NCI-H2196 treated with DMSO at 0.1 percent for 48 hours (cell line): ENCODE data around the gene PPIA.
A peak's percentile ranks its signal among the peaks of the same experiment; 100 is the strongest.

ENCODE experiments used
- DNase-seq: peaks from one replicate; lab custom pipeline; 2025; ENCODE audit not compliant: unreplicated experiment; lab: John Stamatoyannopoulos, UW

Gene PPIA

DNA sequence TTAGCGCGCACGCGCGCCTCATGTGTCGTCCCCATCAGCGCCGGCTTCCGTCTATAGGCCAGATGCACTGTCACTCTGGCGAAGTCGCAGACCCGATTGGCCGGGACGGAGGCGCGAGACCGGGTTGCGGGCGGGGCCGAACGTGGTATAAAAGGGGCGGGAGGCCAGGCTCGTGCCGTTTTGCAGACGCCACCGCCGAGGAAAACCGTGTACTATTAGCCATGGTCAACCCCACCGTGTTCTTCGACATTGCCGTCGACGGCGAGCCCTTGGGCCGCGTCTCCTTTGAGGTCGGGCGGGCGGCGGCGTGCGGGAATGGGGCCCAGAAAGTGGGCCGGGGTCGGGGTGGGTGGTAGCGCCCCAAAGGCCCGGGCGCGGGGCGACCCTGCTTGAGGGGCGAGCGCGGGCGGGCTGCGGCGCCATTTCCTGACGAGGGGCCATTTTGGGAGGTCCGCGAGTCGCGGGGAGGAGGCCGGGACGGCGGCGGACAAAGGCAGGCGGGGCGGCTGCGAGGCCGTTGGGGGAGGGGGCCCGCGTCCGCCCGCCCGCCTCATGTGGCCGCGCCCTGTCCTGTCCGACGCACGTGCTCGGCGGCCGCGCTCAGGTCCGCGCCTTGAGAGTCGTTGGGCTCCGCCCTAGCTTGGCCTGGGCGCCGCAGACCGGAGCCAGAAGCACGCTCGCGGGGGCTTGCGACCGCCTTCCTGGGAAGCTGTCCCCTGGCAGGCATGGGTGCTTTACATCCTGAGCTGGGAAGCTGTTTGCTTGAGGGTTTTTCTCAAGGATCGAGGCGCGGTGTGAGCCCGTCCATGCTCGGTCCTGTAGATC is at the start of gene PPIA:
TSS of gene PPIA (plus strand) at position 178 of the 825 bp plus-strand sequence. CDS start at position 222, 44 bp downstream.
- peak; percentile 96 for DNase-seq

DNA sequence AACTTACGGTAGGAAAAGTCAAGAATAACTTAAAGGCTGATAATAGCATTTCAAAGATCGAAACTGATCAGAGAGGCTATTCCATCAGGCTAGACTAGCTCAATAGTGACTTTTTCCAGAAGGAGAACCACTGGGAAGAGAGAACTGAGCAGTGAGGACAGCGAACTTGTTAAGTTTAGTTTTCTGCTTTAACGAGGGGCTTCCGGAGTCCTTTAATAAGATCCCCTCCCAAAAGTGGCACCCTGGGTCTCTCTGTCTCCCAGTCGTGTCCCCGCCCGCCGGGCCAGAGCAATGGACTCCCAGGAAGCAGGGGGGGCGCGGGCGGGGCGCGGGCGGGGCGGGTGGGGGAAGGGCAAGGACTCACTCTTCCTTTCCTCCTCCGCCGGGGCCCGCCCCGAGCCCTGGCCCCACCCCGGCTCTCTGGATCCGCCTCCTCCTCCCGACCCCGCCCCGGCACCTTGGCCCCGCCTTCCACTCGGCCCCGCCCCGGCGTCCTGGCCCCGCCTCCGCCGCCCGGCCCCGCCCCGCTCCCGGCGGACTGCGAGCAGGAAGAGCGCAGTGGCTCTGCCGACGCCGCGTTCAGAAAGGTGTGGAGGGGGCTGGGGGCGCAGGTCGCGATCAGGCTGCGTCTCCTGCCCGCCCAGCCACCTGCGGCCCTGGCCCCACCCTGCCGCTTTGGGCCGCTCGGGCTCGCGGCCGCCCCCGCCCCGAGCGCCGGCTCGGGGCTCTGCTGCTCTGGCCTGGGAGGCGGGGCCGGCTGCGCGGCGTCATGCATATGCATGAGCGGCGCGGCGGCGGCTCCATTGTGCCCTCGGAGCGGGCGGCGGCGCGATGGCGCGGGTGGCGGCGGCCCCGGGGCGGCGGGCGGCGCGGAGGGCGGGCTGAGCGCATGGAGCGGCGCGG is 48.2 kb upstream of the PPIA start, which contains the start of gene ZMIZ2:
TSS of gene ZMIZ2 (plus strand) at position 803 of the 903 bp plus-strand sequence. CDS start 7,403 bp downstream, outside the sequence.
- peak; percentile 82 for DNase-seq

DNA sequence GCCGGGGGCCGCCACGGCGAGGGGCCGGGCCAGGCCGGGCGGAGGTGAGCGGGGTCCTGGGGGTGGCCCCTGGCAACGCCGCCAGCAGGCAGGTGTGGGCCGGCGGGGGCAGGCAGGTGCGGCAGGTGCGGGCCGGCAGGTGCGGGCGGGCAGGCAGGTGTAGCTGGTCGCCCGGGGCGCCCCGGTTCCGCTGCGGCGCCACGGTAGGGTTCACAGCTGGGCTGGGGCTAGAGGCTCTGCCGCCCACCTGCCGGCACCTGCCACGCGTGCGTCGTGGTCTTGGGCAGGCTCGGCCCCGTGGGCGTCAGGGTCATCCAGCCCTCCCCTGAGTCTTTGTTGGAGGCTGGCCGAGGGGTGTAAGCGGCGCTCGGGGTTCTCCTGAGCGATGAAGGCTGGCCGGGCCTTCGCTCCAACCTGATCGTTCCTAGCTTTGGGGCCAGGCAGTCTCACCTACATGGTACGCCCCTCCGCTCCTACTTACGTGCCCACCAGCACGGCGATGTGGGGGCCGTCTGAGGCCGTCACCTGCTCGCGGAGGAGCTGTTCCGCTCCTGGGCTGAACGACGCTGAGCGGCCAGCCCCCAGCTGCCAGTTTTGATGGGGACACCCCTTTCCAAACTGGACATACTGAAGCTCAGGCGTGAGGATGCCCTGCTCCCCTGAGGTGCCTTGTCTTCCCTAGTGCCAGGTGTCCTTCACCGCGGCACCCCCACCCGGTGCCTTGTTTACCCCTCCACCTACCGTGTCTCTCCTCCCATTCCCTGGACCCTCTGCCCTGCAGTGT is 47.3 kb upstream of the PPIA start:
- DNase-seq = peak; percentile 36

DNA sequence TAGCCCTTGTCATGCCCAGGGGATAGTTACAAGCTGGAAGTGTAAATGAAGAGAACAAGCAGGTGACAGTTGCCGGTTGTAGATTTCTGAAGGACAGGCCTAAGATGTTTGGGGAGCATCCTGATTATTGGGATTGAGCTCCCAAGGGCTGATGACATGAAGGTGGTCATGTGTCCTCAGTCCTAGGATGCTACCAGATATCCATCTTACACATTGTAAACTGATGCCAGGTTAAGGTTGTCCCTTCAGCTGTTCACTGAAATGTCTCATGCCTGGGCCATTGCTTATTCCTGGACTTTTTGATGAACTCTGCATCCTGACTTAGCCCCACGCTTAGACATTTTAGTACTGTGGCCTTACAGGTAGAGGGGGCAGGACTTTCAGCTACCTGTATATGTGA is 46.5 kb upstream of the PPIA start:
- no peak for DNase-seq

DNA sequence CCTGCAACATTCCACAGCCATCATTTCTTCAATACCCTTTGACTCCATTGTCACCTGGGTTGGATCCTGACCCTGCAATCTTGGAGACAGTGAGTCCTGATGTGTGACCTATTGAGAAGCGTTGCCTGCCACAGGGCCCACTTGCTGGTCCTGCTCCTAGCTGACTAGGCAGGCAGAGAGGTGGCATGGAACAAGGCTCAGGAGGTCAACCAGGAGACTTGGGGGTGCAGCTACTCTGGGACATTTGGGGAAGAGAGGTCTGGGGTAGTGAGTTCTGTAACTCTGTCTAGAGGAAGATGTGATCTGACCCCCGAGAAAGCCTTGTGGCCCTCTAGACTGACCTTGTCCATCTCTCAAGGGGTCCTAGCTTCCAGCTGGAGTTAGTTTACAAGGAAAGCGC is 46.1 kb upstream of the PPIA start:
- DNase-seq = no peak

DNA sequence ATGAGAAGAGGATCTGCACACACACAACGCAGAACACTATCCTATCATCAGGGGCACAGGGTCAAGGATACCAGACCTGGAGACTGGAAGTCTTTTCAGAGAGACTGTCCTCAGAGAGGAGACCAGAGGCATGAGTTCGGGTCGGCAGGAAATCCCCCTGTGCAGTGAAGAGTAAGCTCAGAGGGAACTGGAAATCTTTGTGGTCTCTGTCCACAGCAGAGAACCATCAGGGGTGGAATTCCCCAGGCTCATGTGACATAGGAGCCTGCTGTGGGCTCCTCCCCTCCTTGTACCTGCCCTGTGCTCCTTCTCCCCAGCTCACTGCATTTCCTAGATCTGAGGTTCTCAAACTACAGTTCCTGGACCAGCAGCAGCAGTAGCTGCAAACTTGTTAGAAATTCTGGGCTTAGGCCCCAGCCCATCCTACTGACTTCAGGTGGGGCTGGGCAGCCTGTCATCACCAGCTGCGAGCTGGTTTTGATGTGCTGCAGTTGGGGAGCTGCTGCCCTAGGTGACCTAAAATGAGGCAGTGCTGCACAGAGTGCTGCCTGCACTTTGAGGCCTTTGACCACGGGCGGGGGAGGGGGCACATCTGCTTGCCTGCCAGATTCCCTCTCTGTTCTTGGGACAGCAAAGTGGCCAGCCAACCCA is 45.4 kb upstream of the PPIA start:
- DNase-seq = peak; percentile 17

DNA sequence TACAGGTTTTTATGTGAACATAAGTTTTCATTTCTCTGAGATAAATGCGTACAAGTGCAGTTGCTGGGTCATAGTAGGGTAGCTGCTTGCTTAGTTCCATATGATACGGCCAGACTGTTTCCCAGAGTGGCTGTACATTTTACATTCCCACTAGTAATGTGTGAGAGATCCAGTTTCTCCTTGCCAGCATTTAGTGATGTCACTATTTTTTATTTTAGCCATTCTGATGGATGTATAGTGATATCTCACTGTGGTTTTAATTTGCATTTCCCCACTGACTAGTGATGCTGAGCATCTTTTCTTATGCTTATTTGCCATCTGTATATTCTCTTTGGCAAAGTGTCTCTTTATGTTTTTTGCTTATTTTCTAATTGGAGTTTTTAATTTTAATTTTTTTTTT is 43.7 kb upstream of the PPIA start:
- no peak for DNase-seq

DNA sequence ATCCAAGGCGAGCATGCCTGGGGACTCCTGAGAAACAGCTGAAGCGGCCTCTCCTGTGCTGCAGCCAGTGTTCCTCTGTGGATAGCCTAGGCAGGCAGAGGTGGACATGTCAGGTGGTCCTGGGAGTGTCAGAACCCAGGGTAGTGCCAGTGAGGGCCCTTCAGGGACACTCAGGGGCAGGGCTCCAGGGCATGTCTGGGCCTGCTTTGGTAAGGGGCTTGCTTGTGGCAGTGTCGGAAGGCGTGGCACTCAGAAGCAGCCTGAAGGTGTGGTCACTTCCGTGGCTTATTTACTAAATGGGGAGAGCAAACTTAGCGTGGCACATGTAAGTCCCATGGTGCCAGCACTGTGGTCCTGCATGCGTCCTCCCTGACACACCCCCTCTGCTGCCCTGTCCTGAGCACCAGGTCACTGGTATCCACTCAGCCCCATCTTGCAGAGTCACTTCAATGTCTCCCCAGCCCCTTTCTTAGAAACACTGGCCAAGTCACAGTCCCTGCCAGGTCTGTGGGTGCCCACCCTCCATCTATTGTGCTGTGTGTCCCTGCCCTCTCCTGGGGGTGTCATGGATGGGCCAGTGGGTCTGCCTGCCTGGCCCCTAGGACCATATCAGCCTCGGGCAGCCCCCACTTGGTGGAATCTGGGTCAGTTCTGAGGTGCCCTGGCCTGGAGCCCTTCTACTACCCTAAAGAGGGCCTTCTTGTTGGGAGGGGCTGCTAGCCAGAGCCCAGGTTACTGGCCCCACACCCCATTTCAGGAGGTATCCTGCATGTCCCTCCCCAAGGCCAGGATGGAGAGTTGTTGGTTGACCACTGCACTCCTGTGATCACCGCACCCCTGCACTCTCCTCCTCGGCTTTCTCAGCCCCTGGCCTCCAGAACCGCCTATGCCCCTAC is 41.4 kb upstream of the PPIA start:
- no peak for DNase-seq

DNA sequence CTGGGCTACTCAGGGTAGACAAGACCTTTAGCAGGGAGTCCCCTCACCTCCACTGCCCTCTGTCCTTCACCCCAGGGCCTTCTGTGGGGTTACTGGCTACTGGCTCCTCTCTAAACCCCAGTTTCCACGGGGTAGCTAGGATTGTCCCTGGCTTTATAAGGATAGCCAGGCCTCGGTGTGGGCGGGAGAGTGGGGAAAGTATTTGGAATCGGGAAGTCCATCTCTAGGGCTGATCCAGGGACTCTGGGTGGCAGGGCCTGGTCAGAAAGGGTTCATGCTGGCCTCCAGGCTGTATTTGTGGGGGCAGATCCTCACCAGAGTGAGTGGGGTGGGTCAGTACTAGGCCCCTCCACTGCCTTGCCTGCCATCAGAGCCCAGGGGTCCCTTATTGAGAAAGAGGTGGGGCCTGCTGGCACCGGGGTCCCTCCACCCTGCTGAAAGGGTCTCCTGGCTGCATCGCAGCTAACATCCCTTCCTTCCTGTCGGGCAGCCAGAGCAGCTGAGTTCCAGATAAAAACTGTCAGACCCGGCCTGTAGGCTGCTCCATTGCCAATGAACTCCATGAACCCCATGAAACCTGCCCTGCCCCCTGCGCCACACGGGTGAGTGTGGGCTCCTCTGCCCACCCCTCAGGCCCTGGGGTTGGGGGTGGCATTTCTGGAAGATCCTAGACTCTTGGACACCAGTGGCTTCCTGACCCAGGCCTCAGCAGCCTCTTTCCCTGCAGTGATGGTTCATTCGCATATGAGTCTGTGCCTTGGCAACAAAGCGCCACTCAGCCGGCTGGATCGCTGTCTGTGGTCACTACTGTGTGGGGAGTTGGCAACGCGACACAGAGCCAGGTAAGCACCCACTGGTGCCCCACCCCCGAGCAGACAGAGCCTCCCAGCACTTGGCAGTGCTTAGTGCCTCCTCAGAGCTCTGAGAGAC is 40.5 kb upstream of the PPIA start:
- no peak for DNase-seq

DNA sequence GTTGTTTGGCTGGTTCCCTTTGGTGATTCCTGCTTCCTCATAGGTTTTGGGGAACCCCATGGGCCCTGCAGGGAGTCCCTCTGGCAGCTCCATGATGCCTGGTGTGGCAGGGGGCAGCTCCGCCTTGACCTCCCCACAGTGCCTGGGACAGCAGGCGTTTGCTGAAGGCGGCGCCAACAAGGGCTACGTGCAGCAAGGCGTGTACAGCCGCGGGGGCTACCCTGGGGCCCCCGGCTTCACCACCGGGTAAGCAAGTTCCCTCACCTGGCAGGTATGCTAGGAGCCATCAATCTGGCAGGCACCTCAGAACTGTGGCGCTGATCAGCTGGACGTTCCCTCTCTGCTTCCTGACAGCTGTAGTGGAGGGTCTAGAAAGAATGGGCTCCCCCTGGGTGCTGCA is 39.6 kb upstream of the PPIA start:
- DNase-seq = no peak

DNA sequence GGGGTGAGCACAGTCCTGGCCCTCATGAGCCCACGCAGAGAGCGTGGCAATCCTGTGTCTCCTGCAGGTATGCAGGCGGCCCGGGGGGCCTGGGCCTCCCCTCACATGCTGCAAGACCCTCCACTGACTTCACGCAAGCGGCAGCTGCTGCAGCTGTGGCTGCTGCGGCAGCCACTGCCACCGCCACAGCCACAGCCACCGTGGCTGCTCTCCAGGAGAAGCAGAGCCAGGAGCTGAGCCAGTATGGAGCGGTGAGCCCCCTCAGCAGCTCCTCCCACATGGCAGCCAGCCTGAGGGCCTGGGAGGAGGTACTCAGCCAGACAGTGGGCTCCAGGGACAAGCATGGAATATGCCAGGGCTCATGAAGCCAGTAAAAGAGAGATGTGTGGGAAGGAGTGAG is 39.2 kb upstream of the PPIA start:
- no peak for DNase-seq

DNA sequence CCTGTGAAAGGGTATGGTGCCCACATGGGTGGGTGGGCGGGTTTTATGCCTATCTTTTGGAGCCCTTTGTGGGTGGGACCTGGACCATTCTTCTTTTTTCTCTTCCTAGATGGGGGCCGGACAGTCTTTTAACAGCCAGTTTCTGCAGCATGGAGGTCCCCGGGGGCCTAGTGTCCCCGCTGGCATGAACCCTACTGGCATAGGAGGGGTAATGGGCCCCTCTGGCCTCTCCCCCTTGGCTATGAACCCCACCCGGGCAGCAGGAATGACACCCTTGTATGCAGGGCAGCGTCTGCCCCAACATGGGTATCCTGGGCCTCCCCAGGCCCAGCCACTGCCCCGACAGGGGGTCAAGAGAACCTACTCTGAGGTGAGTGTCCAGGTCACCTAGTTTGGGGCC is 38.7 kb upstream of the PPIA start:
- DNase-seq = no peak

DNA sequence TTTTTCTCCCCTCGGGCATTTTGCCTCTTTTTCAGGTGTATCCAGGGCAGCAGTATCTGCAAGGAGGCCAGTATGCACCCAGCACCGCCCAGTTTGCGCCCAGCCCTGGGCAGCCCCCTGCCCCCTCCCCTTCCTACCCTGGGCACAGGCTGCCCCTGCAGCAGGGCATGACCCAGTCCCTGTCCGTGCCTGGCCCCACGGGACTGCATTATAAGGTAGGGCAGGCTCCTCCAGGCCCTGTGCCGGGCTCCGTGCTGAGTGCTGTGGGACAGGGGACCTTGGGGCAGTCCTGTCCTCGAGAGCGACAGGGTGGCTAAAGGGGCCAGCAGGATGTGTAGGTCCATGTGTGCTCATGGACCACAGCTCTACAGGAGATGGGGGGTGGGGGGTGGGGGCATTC is 37.2 kb upstream of the PPIA start:
- no peak for DNase-seq

DNA sequence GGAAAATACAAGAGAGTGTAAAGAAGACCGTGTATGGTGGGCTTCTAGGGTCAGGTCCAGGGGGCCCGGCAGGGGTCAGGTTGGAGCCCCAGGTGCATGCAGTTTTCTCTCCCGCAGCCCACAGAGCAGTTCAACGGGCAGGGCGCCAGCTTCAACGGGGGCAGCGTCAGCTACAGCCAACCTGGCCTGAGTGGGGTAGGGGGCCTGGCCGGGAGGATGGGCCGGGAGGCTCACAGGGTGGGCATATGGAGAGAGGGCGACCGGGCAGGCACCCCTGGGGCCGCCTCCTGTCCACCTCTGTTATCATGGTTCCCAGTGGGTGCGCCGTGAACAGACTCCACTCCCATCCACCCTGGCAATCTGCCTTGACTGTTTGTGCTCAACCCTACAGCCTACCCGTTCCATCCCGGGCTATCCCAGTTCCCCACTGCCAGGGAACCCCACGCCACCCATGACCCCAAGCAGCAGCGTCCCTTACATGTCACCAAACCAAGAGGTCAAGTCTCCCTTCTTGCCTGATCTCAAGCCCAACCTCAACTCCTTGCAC is 36.4 kb upstream of the PPIA start:
- DNase-seq = no peak

DNA sequence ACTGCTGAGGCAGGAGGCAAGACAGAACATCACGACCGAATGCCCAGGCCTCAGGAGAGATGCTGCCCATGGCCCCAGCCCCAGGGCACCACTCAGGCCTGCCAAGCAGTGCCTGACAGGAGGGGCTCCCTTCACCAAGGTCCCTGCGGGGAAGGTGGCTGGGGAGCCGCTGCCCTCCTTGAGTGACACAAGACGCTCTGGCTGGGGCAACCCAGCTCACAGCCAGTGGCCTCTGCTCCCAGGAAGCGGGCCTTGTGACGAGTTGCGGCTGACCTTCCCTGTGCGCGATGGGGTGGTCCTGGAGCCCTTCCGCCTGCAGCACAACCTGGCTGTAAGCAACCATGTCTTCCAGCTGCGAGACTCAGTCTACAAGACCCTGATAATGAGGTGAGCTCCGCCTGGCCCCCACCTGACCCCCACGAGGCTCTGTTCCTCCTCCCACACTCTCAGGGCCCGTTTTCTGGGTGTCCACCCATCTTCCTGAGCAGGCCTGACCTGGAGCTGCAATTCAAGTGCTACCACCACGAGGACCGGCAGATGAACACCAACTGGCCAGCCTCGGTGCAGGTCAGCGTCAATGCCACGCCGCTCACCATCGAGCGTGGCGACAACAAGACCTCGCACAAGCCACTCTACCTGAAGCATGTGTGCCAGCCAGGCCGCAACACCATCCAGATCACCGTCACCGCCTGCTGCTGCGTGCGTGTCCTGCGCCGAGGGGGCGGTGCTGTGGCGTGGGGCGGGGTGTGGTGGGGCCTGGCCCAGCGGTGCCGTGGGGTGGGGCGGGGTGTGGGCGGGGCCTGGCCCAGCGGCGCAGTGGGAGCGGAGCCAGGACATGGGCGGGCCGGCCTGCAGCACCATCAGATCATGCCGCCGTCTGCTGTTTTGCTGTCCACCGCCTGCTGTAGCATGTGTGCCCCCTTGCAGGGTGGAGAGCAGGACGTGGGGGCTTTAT is 35.0 kb upstream of the PPIA start:
- DNase-seq = no peak

DNA sequence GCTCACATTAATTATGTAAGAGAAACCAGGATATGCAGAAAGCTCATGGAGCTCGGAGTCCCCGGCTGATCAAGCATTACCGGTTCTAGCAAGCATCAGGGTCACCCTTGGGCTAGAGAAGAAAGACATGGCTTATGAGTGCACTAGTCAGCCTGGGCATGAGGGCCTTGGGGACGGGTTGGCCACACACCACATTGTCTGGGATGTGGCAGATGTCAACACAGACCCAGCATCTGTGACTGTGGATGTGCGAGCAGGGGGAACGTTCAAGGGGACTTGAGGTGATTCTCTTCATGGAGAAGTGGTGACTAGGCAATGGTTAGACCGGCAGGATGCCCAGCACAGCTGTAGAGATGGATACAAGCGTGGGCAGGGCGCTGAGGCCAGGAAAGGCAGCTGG is 34.2 kb upstream of the PPIA start:
- no peak for DNase-seq
